ENCODE results near the gene ADISSP.

GRCh38 chr20:3716195-3716834, 51.2 kb downstream of the ADISSP start:
- no peak for TF ChIP-seq EZH2phosphoT487 (IDR thresholded peaks at IDR 0.05; ENCODE audit: borderline replicate concordance)
- no peak for TF ChIP-seq CBX3 (IDR thresholded peaks at IDR 0.05; ENCODE audit: low read depth)
- TF ChIP-seq CTCF (IDR thresholded peaks at IDR 0.05 in 2 of 3, conservative IDR thresholded peaks at IDR 0.05 in 1 of 3; ENCODE audit: borderline replicate concordance in 1 of 3, insufficient read depth in 1 of 3, low read depth in 2 of 3, low read length in 2 of 3) = peak; percentile 85 to 94 (median 91)
- TF ChIP-seq POLR2A (IDR thresholded peaks at IDR 0.05; ENCODE audit: borderline replicate concordance, extremely low read depth, insufficient read depth, insufficient read length) = no peak
- TF ChIP-seq REST (IDR thresholded peaks at IDR 0.05; ENCODE audit: low read depth) = no peak
- no peak for TF ChIP-seq POLR2AphosphoS5 (IDR thresholded peaks at IDR 0.05; ENCODE audit: low read depth, low read length)
- no peak for TF ChIP-seq EZH2 (IDR thresholded peaks at IDR 0.05)
- TF ChIP-seq ZBTB33 (IDR thresholded peaks at IDR 0.05; ENCODE audit: extremely low read depth, insufficient replicate concordance, low read length) = no peak
- no peak for TF ChIP-seq SP1 (IDR thresholded peaks at IDR 0.05; ENCODE audit: low read depth)
- TF ChIP-seq RAD21 (IDR thresholded peaks at IDR 0.05; ENCODE audit: low read depth) = peak; percentile 93
- TF ChIP-seq CEBPB (IDR thresholded peaks at IDR 0.05; ENCODE audit: low read depth) = no peak
- TF ChIP-seq JUND (IDR thresholded peaks at IDR 0.05) = no peak

All from HCT116 (cell line).